HL-60 (cell line): ENCODE measurements around the gene LDHB.

Experiments used
- DNase-seq, 2 experiments: peaks; one replicate each; pipeline ENCODE4 v3.0.0-alpha.2; 2010 to 2020; ENCODE audit warnings: low read depth in 1 of 2, low spot score in 1 of 2
- H3K27ac ChIP-seq: fragments of 250-450 bp; sonication (Bioruptor Pico); replicated peaks from 2 replicates; pipeline ENCODE4 v1.5.1; 2020; ENCODE audit warnings: mild to moderate bottlenecking, moderate library complexity
- H3K27me3 ChIP-seq: fragments of 250-450 bp; sonication (Bioruptor Pico); 2 replicates; pipeline ENCODE4 v1.5.1; 2021; ENCODE audit warnings: mild to moderate bottlenecking, moderate library complexity; ENCODE audit not compliant: insufficient read depth, poor library complexity, severe bottlenecking
- H3K4me3 ChIP-seq: replicated peaks from 2 replicates; pipeline ENCODE4 v1.5.1; 2011; ENCODE audit warnings: mild to moderate bottlenecking, control low read depth, low read length; ENCODE audit not compliant: insufficient read depth
- CTCF ChIP-seq: IDR thresholded peaks from one replicate; pipeline ENCODE4 v1.5.1; 2011; ENCODE audit warnings: low read length, control low read depth, inconsistent platforms; ENCODE audit not compliant: insufficient read depth
- GABPA ChIP-seq: IDR thresholded peaks from 2 replicates; pipeline ENCODE4 v1.6.1; 2012; ENCODE audit warnings: low read depth
- POLR2AphosphoS5 ChIP-seq: IDR thresholded peaks from 2 replicates; pipeline ENCODE4 v1.6.1; 2012; ENCODE audit warnings: low read depth
- REST ChIP-seq: IDR thresholded peaks from 2 replicates; pipeline ENCODE4 v1.6.1; 2012; ENCODE audit warnings: low read depth; ENCODE audit not compliant: insufficient replicate concordance
- SPI1 ChIP-seq: IDR thresholded peaks from 2 replicates; pipeline ENCODE4 v1.6.1; 2012; ENCODE audit warnings: low read depth, mild to moderate bottlenecking, borderline replicate concordance

LDHB gene

GRCh38 chr12:21649034-21649433 is 8.6 kb downstream of the LDHB start:
- H3K27ac ChIP-seq = no peak overlapping the region
- no peak for DNase-seq
- no peak overlapping the region for H3K4me3 ChIP-seq
- TF ChIP-seq REST = no peak
- TF ChIP-seq SPI1 = no peak
- TF ChIP-seq CTCF = no peak
- TF ChIP-seq POLR2AphosphoS5 = no peak
- no peak for TF ChIP-seq GABPA
- no peaks in the 10 kb centered on the region for H3K27me3 ChIP-seq

GRCh38 chr12:21648378-21648777 is 9.3 kb downstream of the LDHB start:
- Histone ChIP-seq H3K4me3 (no peak overlapping the region), H3K27me3 (no peaks in the 10 kb centered on the region), H3K27ac (no peak overlapping the region)
- TF ChIP-seq POLR2AphosphoS5 (no peak), REST (no peak), CTCF (no peak), SPI1 (no peak), GABPA (no peak)
- no peak for DNase-seq

GRCh38 chr12:21647179-21647578 is 10.5 kb downstream of the LDHB start:
- TF ChIP-seq SPI1 (no peak), CTCF (no peak), POLR2AphosphoS5 (no peak), REST (no peak), GABPA (no peak)
- Histone ChIP-seq H3K27me3 (no peaks in the 10 kb centered on the region), H3K4me3 (no peak overlapping the region), H3K27ac (no peak overlapping the region)
- DNase-seq = no peak
